ENCODE measurements around the gene SYNGR2. TPM values are rescaled to one million over a fixed set of nuclear protein-coding genes. Genes with fewer than 3 reads are reported as not detected.

The SYNGR2 gene
- total and polyA plus RNA-seq, 9 of the 15 experiments (the other 6 are each of a cell fraction or from before 2014, with no cell fraction given) = 1.4 to 173 (median 87.8) TPM

GRCh38 chr17:78148286-78149016 is 19.9 kb upstream of the SYNGR2 start (continued):
- TF ChIP-seq, protein P1, sequence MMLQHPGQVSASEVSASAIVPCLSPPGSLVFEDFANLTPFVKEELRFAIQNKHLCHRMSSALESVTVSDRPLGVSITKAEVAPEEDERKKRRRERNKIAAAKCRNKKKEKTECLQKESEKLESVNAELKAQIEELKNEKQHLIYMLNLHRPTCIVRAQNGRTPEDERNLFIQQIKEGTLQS (IDR thresholded peaks at IDR 0.05) = no peak
- TF ChIP-seq, protein P1 (CRISPR knock-in tag; conservative IDR thresholded peaks at IDR 0.05) = no peak
- no peak for TF ChIP-seq NFIX (CRISPR knock-in tag; IDR thresholded peaks at IDR 0.05; ENCODE audit: low read depth)
- no peak for TF ChIP-seq JUN (IDR thresholded peaks at IDR 0.05; ENCODE audit: borderline replicate concordance, low read depth, low read length)
- TF ChIP-seq JUN (CRISPR knock-in tag; IDR thresholded peaks at IDR 0.05; ENCODE audit: borderline replicate concordance) = no peak
- no peak for TF ChIP-seq ZNF134 (CRISPR knock-in tag; conservative IDR thresholded peaks at IDR 0.05)
- no peak for TF ChIP-seq ATF7 (IDR thresholded peaks at IDR 0.05)
- no peak for TF ChIP-seq TCF7 (IDR thresholded peaks at IDR 0.05; ENCODE audit: borderline replicate concordance)
- no peak for TF ChIP-seq POLR2H (tag; IDR thresholded peaks at IDR 0.05; ENCODE audit: low read depth)

DNA sequence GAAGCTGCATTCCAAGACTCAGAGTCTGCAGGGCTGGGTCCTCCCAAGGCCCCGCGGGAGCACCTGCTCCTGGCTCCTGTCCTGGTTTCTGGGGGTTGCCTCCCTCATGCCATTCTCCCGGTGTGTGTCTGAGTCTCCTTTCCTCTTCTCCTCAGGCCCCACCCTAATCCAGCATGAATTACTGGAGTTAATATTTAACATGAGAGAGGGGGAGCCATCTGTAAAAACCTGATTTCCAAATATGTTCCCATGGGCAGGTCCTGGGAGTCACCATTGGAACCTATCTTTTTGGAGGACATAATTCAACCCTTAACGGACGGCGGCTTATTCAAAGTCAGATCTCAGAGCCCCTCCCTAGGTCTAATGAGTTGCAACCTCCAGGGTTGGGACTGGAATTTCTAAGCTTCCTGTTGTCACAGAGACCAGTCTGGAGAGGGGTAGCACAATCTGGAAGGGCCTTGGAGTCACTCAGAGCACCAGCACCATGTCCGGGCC is 16.8 kb upstream of the SYNGR2 start:
- H3K27me3 ChIP-seq (ENCODE audit: control insufficient read depth in 2 of 2, insufficient read depth in 2 of 2, low read length in 2 of 2) = no peaks in the 10 kb centered on the region
- TF ChIP-seq MNT (conservative IDR thresholded peaks at IDR 0.05) (no peak), ZNF263 (CRISPR knock-in tag; IDR thresholded peaks at IDR 0.05; ENCODE audit: borderline replicate concordance) (peak; percentile 54; the same call in 1 of the 2 replicates)
- H3K4me1 ChIP-seq (replicated peaks in 1 of 2; ENCODE audit: control insufficient read depth in 2 of 2, insufficient read depth in 2 of 2, low read length in 2 of 2) = peaks cover 17 to 47% of the 10 kb centered on the region in 2 experiments; a peak in 4 of 5 replicates
- no peak for FAIRE-seq
- peaks cover 2% of the 10 kb centered on the region for H3K9me1 ChIP-seq (ENCODE audit: control insufficient read depth, insufficient read depth, low read length)
- H2AFZ ChIP-seq (ENCODE audit: low read depth, low read length) = no peak overlapping the region
- peak overlapping the region in 1 of 2 experiments; percentile 75; a peak in 1 of 4 replicates for H3K9ac ChIP-seq (ENCODE audit: insufficient read depth in 1 of 2, low read depth in 2 of 2, low read length in 2 of 2)
- H3K79me2 ChIP-seq (ENCODE audit: control insufficient read depth, insufficient read depth, low read length) = peaks cover 20% of the 10 kb centered on the region
- ChIA-PET CTCF (ENCODE audit: low intra/inter-chr PET ratio) (no interaction called here), POLR2A (interaction anchor here (0.7 to 1.9 kb wide), 2 partner anchors 10 to 39 kb away, joined by 3 to 7 read pairs; no protein-coding TSS in a partner anchor)
- no peak overlapping the region for H3K27ac ChIP-seq (ENCODE audit: extremely low read depth, low read depth, low read length)
- BruUV-seq (replicated peaks) = no TSS peak
- H3K9me3 ChIP-seq (replicated peaks; ENCODE audit: control insufficient read depth, insufficient read depth, low read depth, low read length) = no peaks in the 10 kb centered on the region
- 62% methylated on average over 7 of the region's 7 CpGs for WGBS (ENCODE audit: insufficient coverage, low coverage, missing lambda C conversion rate)
- no peaks in the 10 kb centered on the region for H4K20me1 ChIP-seq (replicated peaks; ENCODE audit: control insufficient read depth, insufficient read depth, low read length)
- 0 out of 3 replicates have a peak, but pooled peaks have one; percentile 16 for ATAC-seq
- DNase-seq (ENCODE audit: extremely low read depth in 1 of 4, low spot score in 3 of 4) = no peak
- intact Hi-C loops (cut with micrococcal nuclease) (no loop called here), in situ Hi-C loops (cut with MboI) (no loop called here)
- H3K4me3 ChIP-seq = no peak overlapping the region
- no peak overlapping the region for H3K4me2 ChIP-seq (ENCODE audit: insufficient read depth, low read length)
- H3K36me3 ChIP-seq (ENCODE audit: control insufficient read depth, insufficient read depth, low read length) = no peaks in the 10 kb centered on the region

Measured in K562 (cell line).